Mesodermal cell (in vitro differentiated cells): ENCODE measurements around the gene CHRNB1.

Source experiments
- H3K27ac ChIP-seq: 2 replicates; pipeline ENCODE4 v1.7.0; 2013; ENCODE audit warnings: mild to moderate bottlenecking, low read depth, low read length, moderate library complexity; ENCODE audit not compliant: severe bottlenecking
- H3K36me3 ChIP-seq: 2 replicates; pipeline ENCODE4 v1.7.1; 2013; ENCODE audit warnings: mild to moderate bottlenecking, low read length, moderate library complexity; ENCODE audit not compliant: control insufficient read depth, insufficient read depth
- H3K4me1 ChIP-seq: one replicate; pipeline ENCODE4 v1.7.1; 2013; ENCODE audit warnings: mild to moderate bottlenecking, low read length; ENCODE audit not compliant: insufficient read depth, control insufficient read depth, poor library complexity, severe bottlenecking
- H3K4me3 ChIP-seq: 2 replicates; pipeline ENCODE4 v1.7.0; 2013; ENCODE audit warnings: low read length, control low read depth, mild to moderate bottlenecking; ENCODE audit not compliant: insufficient read depth, poor library complexity, severe bottlenecking; ENCODE audit errors: extremely low read depth
- H3K9me3 ChIP-seq: 2 replicates; pipeline ENCODE4 v1.7.1; 2013; ENCODE audit warnings: mild to moderate bottlenecking, low read length, moderate library complexity; ENCODE audit not compliant: control insufficient read depth
- WGBS, 2 experiments: methylation state at CpG; one replicate each; pipeline ENCODE4 v1.1.5; 2013; ENCODE audit warnings: missing lambda C conversion rate in 2 of 2; ENCODE audit not compliant: insufficient coverage in 2 of 2; 5-methylcytosine and 5-hydroxymethylcytosine counted together

The CHRNB1 gene

DNA sequence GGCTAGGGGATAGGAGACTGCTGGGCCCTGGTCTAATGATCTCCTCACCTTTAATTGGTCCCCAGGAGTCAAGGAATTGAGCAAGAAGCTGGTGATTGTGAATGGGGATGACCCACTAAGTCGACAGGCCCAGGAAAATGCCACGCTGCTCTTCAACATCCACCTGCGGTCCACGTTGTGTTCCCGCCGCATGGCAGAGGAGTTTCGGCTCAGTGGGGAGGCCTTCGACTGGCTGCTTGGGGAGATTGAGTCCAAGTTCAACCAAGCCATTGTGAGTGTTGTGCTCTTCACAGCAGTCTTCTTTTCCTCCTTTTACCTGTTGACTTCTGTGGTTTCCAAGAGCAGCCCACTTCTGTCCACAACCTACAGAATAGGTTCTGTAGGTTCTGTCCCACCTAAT is 58.7 kb downstream of the CHRNB1 start:
- H3K36me3 ChIP-seq, result peaks cover 99% of the 10 kb centered on the region
- no peaks in the 10 kb centered on the region for H3K9me3 ChIP-seq
- H3K4me1 ChIP-seq, result no peaks in the 10 kb centered on the region
- 99 to 100% methylated on average over 8 of the region's 8 CpGs for whole genome bisulfite sequencing, 2 experiments
- H3K27ac ChIP-seq, result no peak overlapping the region
- H3K4me3 ChIP-seq, result no peak overlapping the region
